SU-DHL-6 (cell line): ENCODE measurements around the gene ST7.

Experiments
- EZH2phosphoT487 ChIP-seq: fragments of 200-600 bp; sonication (generic), shearing (Covaris generic); conservative IDR thresholded peaks from 2 replicates; pipeline ENCODE4 v1.6.1; 2018; ENCODE audit warnings: mild to moderate bottlenecking, antibody characterized with exemption, low read length, moderate library complexity, mixed read lengths
- TF ChIP-seq, protein P1 (sequence below): fragments of 200-600 bp; sonication (generic); IDR thresholded peaks from one replicate; pipeline ENCODE4 v1.5.1; 2017; ENCODE audit warnings: antibody characterized with exemption, mild to moderate bottlenecking, low read length, moderate library complexity; ENCODE audit not compliant: insufficient read depth, poor library complexity, severe bottlenecking

DNA sequence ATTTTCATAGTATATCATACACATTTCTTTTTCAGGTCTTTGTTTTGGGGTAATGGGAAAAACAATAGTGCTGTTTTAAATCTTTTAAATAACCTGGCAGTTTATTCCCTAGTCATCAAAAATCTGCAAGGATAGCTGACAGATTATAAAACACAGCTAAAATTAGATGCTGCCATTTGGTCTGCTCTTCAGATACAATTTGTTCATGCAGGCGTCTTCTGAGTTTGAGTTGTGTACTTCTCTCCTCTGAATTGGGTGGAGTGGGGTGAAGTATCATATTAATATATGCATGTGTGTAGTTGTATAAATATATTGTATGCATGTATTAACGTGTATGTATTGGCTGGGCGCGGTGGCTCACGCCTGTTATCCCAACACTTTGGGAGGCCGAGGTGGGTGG, 42.9 kb upstream of the ST7 start:
- TF ChIP-seq, protein P1, sequence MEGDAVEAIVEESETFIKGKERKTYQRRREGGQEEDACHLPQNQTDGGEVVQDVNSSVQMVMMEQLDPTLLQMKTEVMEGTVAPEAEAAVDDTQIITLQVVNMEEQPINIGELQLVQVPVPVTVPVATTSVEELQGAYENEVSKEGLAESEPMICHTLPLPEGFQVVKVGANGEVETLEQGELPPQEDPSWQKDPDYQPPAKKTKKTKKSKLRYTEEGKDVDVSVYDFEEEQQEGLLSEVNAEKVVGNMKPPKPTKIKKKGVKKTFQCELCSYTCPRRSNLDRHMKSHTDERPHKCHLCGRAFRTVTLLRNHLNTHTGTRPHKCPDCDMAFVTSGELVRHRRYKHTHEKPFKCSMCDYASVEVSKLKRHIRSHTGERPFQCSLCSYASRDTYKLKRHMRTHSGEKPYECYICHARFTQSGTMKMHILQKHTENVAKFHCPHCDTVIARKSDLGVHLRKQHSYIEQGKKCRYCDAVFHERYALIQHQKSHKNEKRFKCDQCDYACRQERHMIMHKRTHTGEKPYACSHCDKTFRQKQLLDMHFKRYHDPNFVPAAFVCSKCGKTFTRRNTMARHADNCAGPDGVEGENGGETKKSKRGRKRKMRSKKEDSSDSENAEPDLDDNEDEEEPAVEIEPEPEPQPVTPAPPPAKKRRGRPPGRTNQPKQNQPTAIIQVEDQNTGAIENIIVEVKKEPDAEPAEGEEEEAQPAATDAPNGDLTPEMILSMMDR, result no peak
- TF ChIP-seq EZH2phosphoT487, result no peak
